Activated T-cell treated with anti-CD3 and anti-CD28 coated beads for 24 hours (primary cell): Measurements from ENCODE around the gene XG.
"Not testable (repeated sequence)": the region's sequence is repeated elsewhere in the genome, so short reads cannot be mapped to it uniquely, and the experiment has no call there.

ENCODE experiments used
- DNase-seq: peaks from one replicate; pipeline ENCODE4 v3.0.0-alpha.2; 2020; ENCODE audit warnings: low read depth

Gene XG

GRCh38 chrX:2733286-2733685 is 18.6 kb upstream of the XG start:
- no peak for DNase-seq

DNA sequence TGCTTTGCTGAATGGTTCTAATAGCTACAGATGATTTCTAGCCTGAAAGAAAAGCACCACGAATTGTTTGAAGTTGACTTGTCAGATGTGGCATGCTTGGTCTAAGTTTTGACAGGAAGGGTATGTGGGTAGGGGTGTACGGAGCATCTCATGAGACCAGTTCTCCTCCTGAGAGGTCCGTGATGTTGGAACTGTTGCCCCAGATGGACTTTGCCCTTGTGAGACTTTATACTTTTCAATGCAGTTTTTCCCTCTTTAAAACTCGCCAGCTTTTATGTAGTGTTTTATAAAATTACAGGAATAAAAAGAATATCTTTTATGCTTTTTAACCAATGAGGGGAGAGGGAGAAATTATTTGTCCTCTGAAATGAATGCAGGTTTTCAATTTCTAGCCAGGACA is 16.6 kb upstream of the XG start:
- no peak for DNase-seq

- DNase-seq: no peak
These were observed 11.2 kb upstream of the XG start for GRCh38 chrX:2740672-2741071.

- no peak for DNase-seq
These were observed 10.5 kb upstream of the XG start for GRCh38 chrX:2741386-2741785.

GRCh38 chrX:2746250-2746649 is 5.6 kb upstream of the XG start:
- DNase-seq: not testable (repeated sequence)

DNA sequence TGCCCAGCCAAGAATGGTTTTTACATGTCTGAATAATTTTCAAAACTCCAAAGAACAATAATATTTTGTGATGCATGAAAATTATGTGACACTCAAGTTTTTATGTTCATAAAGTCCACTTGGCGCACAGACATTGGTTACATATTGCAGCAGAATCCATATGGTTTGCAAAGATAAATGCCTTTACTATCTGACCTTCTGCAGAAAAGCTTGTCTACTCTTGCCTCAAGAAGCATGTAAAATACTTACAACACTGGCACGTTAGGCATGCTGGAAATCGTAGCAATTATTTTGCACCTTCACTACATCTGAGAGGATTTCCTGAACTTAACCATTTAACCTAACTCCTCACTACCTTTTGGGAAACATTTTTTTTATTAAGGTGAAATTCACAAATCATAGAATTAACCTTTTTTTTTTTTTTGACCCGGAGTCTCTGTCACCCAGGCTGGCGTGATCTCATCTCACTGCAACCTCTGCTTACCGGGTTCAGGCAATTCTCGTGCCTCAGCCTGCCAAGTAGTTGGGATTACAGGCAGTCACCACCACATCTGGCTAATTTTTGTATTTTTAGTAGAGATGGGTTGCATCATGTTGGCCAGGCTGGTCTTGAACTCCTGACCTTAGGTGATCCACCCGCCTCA is 3.5 kb upstream of the XG start:
- no peak for DNase-seq

GRCh38 chrX:2748815-2749188 is 3.0 kb upstream of the XG start:
- no peak for DNase-seq

DNA sequence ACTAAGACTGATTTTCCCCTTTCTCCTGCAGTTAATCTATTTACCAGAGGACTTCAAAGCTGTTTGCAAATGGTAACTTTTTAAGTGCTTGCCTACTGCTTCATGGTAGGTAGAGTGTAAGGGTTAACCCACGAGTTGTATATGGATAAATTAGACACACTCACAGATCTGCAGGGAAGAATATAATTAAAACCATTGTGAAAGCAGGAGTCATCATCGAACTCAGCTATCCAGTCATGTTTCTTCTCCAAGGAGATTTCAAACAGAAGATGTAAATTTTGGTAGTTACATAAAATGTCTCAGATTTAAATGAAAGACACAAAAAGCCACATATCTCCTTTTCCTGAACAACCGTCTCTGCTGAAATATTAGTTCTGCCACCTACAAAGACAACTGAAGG is 549 bp upstream of the XG start:
- DNase-seq: no peak

DNA sequence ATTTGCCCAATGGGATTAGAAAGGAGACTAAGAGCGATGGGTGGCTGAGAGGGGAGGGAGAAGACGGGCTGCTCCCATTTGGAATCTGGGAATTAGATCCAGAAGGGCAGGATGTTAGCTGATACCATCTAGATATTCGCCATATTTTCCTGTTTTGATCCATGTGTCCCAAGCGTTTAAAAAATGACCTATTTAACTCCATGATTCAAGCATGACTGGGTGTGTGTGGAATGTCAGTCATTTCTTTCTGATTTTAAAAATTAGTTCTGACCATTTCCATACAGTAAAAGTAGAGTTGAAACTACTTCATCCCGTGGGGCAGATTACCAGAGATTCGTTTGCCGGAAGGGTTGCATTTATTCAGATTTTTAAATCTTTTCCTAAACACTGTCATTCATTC is 601 bp downstream of the XG start:
- not testable (repeated sequence) for DNase-seq

DNA sequence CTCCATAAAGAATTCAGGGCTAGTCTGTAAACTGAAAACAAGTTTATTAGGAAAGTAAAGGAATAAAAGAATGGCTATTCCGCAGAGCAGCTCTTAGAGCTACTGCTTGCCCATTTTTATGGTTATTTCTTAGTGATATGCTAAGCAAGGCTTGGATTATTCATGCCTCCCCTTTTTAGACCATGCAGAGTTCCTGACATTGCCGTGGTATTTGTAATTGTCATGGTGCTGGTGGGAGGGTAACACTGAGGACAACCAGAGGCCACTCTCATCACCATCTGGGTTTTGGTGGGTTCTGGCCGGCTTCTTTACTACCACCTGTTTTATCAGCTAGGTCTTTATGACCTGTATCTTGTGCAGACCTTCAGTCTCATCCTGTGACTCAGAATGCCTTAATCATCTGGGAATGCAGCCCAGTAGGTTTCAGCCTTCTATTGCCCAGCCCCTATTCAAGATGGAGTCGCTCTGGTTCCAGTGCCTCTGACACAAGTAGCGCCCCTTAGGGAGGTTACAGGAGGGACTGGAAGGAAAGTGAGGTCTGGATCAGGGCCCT is 3.4 kb downstream of the XG start:
- not testable (repeated sequence) for DNase-seq

- DNase-seq: no peak
These were observed 4.7 kb downstream of the XG start for GRCh38 chrX:2756548-2756947.

DNA sequence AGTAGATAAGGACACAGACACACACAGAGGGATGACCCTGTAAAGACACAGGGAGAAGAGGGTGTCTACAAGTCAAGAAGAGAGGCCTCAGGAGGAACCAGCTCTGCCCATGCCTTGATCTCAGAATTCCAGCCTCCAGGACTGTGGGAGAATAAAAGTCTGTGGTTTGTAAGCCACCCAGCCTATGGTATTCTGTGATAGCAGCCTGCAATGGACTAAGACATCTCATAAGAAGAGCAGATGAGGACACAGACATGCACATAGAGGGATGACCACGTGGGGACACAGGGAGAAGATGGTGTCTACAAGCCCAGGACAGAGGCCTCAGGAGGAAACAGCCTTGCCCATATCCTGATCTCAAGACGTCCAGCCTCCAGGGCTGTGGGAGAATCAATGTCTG is 9.4 kb downstream of the XG start:
- DNase-seq: no peak

DNA sequence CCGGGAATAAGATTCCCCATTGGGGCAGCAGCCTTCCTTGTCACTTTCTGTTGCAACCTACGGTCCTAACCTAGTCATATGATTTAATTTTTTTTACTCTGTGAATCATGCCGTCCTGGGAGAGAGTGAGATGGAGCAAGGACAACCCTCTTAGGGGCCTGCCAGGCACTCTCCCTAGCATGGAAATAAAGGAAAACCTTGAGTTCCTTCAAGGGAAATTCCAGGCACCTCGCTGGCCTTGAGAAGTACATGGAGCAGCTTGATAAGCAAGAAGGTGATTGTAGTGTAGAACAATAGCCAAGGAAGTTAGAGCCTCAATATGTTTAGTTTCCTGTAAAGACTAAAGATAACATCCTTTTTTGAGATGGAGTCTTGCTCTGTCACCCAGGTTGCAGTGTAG is 10.8 kb downstream of the XG start:
- not testable (repeated sequence) for DNase-seq

- DNase-seq: not testable (repeated sequence)
These were observed 13.1 kb downstream of the XG start for GRCh38 chrX:2764766-2765548.

DNA sequence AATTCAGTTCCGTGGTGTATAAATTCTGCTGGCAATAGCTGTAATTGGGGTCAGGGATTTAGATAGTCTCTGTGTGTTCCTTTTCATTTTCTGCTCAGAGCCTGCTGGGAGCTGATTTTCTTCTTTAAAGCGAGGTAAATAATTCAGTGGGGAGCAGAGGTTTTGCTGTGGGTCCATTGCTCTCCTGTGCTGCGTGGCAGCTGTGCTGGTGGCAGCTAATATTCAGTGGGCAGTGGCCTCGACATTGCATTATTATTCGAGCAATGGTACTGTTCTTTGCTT is 13.7 kb downstream of the XG start:
- DNase-seq: no peak

GRCh38 chrX:2766906-2767305 is 15.1 kb downstream of the XG start:
- no peak for DNase-seq

DNA sequence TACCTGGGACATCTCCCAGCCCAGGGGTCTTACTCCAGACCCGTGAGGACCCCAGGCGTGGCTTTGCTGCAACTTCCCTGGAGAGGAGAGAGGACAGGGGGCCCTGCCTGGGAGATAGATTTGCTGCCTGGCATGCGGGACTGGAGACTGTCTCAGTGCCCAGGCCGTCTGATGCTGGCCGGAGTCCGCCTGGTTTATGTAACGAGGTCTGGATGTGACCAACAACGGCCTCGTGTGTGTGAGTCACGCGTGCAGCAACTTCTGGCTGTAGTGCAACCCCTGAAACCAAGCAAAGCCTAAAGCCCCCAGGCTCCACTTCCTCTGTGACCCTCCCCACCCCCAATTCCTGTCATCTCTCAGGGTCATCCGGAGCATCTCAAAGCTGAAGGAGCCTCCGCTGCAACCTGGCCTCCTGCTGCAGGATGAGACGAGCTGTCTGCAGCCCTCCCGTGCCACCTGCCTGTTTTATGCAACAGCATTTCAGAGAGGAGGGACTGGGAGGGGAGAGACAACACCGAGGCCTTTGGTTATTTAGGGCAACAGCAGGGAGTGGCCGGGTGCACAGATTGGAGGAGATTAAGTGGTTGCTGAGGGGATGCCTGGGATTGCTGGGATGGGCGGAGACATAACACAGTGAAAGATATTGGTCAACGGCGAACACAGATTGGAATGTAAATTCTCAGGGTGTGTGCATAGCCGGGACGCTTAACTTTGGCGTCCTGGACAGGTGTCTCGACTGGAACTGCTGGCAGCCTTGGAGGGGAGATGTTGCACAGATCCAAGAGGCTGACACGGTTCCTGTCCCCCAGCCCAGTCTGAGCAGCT is 16.0 kb downstream of the XG start:
- DNase-seq: no peak

DNA sequence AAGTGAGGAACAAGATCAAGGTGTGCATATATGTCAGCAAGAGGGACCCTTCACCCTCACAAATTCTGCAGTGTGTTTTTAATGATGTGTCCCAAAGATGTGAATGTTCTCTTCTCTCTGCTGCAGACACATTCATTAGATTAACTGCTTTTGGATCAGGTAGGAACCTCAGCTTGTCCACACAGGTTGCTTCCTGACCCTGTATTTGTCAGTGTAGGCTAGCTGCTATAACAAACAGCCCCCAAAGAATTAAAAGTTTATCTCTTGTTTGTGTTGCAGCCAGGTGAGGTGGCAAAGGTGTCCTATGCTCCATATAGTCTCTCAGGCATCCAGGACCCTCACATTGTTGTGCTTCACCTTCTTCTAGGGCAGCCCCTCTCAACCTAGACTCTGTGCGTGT is 17.8 kb downstream of the XG start:
- no peak for DNase-seq

DNA sequence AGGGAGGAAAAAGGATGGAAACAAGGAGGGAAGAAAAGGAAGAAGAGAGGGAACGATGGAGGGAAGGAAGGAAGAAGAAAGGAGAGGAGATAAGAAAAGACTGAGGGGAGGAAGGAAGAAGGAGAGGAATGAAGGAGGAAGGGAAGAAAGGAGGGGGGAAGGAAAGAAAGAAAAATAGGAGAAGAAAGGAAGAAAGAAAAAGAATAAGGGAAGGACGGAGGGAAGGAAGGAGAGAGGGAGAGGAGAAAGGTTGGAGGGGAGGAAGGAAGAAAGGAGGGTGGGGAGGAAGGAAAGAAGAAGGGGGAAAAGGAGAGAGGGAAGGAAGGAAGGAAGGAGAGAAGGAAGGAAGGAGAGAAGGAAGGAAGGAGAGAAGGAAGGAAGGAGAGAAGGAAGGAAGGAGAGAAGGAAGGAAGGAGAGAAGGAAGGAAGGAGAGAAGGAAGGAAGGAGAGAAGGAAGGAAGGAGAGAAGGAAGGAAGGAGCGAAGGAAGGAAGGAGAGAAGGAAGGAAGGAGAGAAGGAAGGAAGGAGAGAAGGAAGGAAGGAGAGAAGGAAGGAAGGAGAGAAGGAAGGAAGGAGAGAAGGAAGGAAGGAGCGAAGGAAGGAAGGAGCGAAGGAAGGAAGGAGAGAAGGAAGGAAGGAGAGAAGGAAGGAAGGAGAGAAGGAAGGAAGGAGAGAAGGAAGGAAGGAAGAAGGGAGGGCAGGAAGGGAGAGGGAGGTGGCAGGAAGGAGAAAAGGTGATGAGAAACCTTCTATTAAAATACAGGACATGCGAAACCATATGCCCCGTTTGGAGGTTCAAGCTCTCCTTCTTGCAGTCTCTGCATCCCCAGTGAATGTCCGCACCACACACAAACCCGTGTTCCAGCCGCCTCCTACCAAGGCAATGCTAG is 21.6 kb downstream of the XG start:
- not testable (repeated sequence) for DNase-seq

DNA sequence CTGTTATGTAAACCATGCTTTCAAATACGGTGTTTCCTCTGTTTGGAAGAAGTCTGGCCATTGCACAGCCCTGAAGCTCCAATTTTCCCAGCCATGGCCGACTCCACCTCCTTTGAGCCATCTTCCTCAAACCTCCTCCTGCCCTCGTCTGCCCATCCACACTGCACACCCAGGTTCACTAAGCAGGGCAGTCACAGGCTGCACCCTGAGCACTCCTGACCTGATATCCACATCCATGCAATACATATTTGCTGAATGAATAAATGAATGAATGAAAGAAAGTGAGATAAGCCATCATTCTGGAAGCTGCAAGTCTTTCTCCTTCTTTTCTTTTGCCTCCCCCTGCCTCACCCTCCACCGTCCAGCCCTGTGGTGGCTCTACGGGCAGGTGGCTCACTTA is 22.2 kb downstream of the XG start:
- DNase-seq: no peak

DNA sequence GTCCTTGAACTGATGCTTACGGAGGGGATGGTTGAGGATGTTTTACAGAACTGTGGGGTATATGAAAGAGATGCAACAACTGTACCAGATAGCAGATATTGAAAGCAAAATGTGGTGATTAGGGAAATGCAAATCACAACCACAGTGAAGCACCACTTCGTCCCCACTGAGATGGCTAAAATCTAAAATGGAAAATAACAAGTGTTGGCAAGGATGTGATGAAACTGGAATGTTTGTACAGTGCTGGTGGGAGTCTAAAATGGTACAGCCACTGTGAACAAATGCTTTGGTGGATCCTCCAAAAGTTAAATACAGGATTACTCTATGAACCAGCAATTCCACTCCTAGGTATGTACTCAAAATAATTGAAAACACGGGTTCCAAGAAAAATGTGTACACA is 22.9 kb downstream of the XG start:
- no peak for DNase-seq
